Panc1 (cell line): ENCODE data around the gene FAM163A. TPM values are rescaled to one million over a fixed set of nuclear protein-coding genes. Genes with fewer than 3 reads are reported as not detected.

Experiments used
- ATAC-seq: fragments of 200-7000 bp; cut with Tn5 transposase; 2 replicates; pipeline ENCODE4 v1.9.1; 2020; ENCODE audit warnings: mild to moderate bottlenecking, moderate library complexity
- BruUV-seq: library from RNA; stranded (reverse); fragments of 400-500 nt; replicated peaks from 2 replicates; lab custom pipeline; 2021; lab: Mats Ljungman, UMichigan
- CTCF ChIA-PET: fragments of 300-600 bp; sonication (Branson Sonifier 250); formaldehyde crosslinking; loops from one replicate; lab custom pipeline; 2022; ENCODE audit warnings: antibody characterized with exemption; lab: Charles Lee
- POLR2A ChIA-PET: fragments of 300-600 bp; sonication (Branson Sonifier 250); formaldehyde crosslinking; loops from one replicate; lab custom pipeline; 2022; ENCODE audit warnings: antibody characterized with exemption; lab: Charles Lee
- DNase-seq: peaks from one replicate; pipeline ENCODE4 v3.0.0-alpha.2; 2010; ENCODE audit warnings: low read depth, low spot score
- H3K27ac ChIP-seq: 2 replicates; pipeline ENCODE4 v1.5.1; 2011; ENCODE audit warnings: mild to moderate bottlenecking, low read length, inconsistent platforms
- H3K27me3 ChIP-seq: fragments of 200-500 bp; sonication (Bioruptor generic); 2 replicates; pipeline ENCODE4 v1.6.0; 2014; ENCODE audit warnings: low read length, inconsistent platforms; ENCODE audit not compliant: control insufficient read depth, insufficient read depth
- H3K36me3 ChIP-seq: fragments of 200-500 bp; sonication (Bioruptor generic); 2 replicates; pipeline ENCODE4 v1.5.1; 2014; ENCODE audit warnings: inconsistent platforms, mild to moderate bottlenecking, low read length, moderate library complexity; ENCODE audit not compliant: control insufficient read depth, insufficient read depth
- H3K4me1 ChIP-seq: 2 replicates; pipeline ENCODE4 v1.5.1; 2011; ENCODE audit warnings: inconsistent platforms, mild to moderate bottlenecking, low read length, moderate library complexity; ENCODE audit not compliant: control insufficient read depth, insufficient read depth
- H3K4me3 ChIP-seq, 2 experiments: 2 replicates each; pipeline ENCODE4 v1.5.1; 2011 to 2012; ENCODE audit warnings: low read depth in 2 of 2, low read length in 2 of 2, mild to moderate bottlenecking in 2 of 2, inconsistent platforms in 1 of 2, moderate library complexity in 1 of 2
- H3K9me3 ChIP-seq: fragments of 200-500 bp; sonication (Bioruptor generic); 2 replicates; pipeline ENCODE4 v1.5.1; 2014; ENCODE audit warnings: low read depth, mild to moderate bottlenecking, inconsistent platforms, low read length, moderate library complexity; ENCODE audit not compliant: control insufficient read depth, insufficient read depth
- POLR2AphosphoS5 ChIP-seq: IDR thresholded peaks from 2 replicates; pipeline ENCODE4 v1.6.1; 2012; ENCODE audit warnings: mild to moderate bottlenecking, low read depth, low read length, moderate library complexity
- SIN3A ChIP-seq: IDR thresholded peaks from 2 replicates; pipeline ENCODE4 v1.6.1; 2012; ENCODE audit warnings: low read depth, mild to moderate bottlenecking, low read length, moderate library complexity, borderline replicate concordance; ENCODE audit not compliant: insufficient read depth
- TCF7L2 ChIP-seq: IDR thresholded peaks from 2 replicates; pipeline ENCODE4 v1.6.1; 2011; ENCODE audit warnings: mild to moderate bottlenecking, low read depth, low read length, inconsistent platforms
- in situ Hi-C: cut with HindIII; loops from 2 replicates; pipeline ENCODE4 v1.10.0; 2016; ENCODE audit warnings: low sequenced_read_pairs, low pct_unique_long_range_greater_than_20kb
- intact Hi-C: fragments of 100-400 bp; cut with micrococcal nuclease; formaldehyde crosslinking; loops from one replicate; pipeline ENCODE4 v1.10.0; 2022; ENCODE audit not compliant: unreplicated experiment
- total RNA-seq: library from RNA; stranded (reverse); gene quantifications from one replicate; pipeline ENCODE4 v1.2.1, GENCODE V29; 2021; ENCODE audit not compliant: unreplicated experiment
- TF ChIP-seq, protein P1 (sequence below), 2 experiments: IDR thresholded peaks; 2 replicates each; pipeline ENCODE4 v1.6.1; 2011 to 2012; ENCODE audit warnings: low read depth in 2 of 2, control low read depth in 1 of 2, low read length in 1 of 2, mild to moderate bottlenecking in 1 of 2, moderate library complexity in 1 of 2; ENCODE audit not compliant: insufficient read depth in 1 of 2
- TF ChIP-seq, protein P2 (sequence below): fragments of 450-650 bp; IDR thresholded peaks from 2 replicates; pipeline ENCODE4 v1.5.1; 2017; ENCODE audit warnings: mild to moderate bottlenecking

Gene FAM163A
- total RNA-seq, 1 experiment from 2014 or later, result not detected

DNA sequence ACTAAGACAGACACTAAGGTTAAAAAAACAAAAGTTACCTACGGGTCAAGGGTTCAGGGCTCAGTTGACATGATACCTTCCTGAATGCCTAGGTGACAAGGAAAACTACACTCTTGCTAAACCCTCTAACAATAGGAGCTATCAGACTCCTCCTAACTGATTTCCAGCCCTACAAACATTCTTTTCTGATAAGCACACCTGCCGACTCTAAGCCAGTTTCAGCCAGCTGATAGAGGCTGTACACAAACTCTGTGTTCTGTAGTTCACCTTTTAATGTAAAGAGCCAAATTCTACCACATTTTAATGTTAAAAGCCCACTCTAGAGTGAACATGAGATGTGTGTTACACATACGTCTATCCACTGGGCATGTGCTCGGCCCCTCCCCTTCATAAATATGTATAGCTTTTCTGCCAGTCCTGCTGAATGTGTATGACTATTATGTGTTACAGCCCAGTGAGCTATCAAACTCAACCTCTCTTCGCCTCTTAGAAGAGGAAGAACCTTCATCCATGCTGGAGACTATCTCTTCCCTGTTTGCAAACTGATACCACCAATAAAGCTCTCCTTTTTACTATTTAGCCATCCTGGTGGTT lies 40.0 kb upstream of the FAM163A start:
- POLR2A ChIA-PET, result no interaction called here
- ATAC-seq (no peak), DNase-seq (no peak)
- H3K4me3 ChIP-seq, result no peak overlapping the region
- intact Hi-C loops (no loop called here), in situ Hi-C loops (no loop called here)
- CTCF ChIA-PET, result interaction anchor here (1.0 to 2.1 kb wide), 2 partner anchors 107 to 112 kb away, joined by 4 to 10 read pairs; no protein-coding TSS in a partner anchor
- no peak overlapping the region for H3K27ac ChIP-seq
- BruUV-seq, result no TSS peak
- no peaks in the 10 kb centered on the region; the same call in 1 of the 2 replicates for H3K36me3 ChIP-seq
- H3K9me3 ChIP-seq, result no peaks in the 10 kb centered on the region
- TF ChIP-seq POLR2AphosphoS5, result no peak
- TF ChIP-seq, protein P1, sequence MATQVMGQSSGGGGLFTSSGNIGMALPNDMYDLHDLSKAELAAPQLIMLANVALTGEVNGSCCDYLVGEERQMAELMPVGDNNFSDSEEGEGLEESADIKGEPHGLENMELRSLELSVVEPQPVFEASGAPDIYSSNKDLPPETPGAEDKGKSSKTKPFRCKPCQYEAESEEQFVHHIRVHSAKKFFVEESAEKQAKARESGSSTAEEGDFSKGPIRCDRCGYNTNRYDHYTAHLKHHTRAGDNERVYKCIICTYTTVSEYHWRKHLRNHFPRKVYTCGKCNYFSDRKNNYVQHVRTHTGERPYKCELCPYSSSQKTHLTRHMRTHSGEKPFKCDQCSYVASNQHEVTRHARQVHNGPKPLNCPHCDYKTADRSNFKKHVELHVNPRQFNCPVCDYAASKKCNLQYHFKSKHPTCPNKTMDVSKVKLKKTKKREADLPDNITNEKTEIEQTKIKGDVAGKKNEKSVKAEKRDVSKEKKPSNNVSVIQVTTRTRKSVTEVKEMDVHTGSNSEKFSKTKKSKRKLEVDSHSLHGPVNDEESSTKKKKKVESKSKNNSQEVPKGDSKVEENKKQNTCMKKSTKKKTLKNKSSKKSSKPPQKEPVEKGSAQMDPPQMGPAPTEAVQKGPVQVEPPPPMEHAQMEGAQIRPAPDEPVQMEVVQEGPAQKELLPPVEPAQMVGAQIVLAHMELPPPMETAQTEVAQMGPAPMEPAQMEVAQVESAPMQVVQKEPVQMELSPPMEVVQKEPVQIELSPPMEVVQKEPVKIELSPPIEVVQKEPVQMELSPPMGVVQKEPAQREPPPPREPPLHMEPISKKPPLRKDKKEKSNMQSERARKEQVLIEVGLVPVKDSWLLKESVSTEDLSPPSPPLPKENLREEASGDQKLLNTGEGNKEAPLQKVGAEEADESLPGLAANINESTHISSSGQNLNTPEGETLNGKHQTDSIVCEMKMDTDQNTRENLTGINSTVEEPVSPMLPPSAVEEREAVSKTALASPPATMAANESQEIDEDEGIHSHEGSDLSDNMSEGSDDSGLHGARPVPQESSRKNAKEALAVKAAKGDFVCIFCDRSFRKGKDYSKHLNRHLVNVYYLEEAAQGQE (IDR thresholded peaks at IDR 0.05; ENCODE audit: insufficient read depth in 1 of 2, low read depth in 2 of 2, low read length in 1 of 2), result no peak
- no peak for TF ChIP-seq TCF7L2
- TF ChIP-seq, protein P2, sequence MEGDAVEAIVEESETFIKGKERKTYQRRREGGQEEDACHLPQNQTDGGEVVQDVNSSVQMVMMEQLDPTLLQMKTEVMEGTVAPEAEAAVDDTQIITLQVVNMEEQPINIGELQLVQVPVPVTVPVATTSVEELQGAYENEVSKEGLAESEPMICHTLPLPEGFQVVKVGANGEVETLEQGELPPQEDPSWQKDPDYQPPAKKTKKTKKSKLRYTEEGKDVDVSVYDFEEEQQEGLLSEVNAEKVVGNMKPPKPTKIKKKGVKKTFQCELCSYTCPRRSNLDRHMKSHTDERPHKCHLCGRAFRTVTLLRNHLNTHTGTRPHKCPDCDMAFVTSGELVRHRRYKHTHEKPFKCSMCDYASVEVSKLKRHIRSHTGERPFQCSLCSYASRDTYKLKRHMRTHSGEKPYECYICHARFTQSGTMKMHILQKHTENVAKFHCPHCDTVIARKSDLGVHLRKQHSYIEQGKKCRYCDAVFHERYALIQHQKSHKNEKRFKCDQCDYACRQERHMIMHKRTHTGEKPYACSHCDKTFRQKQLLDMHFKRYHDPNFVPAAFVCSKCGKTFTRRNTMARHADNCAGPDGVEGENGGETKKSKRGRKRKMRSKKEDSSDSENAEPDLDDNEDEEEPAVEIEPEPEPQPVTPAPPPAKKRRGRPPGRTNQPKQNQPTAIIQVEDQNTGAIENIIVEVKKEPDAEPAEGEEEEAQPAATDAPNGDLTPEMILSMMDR, result no peak
- no peak for TF ChIP-seq SIN3A
- no peaks in the 10 kb centered on the region for H3K4me1 ChIP-seq
- peaks cover 9% of the 10 kb centered on the region; the same call in 1 of the 2 replicates for H3K27me3 ChIP-seq

- no TSS peak for BruUV-seq
- CTCF ChIA-PET, result interaction anchor here (0.7 to 4.5 kb wide), 11 partner anchors 24 to 473 kb away, joined by 3 to 76 read pairs (median 4); no protein-coding TSS in a partner anchor
- no peak for ATAC-seq
Measured at GRCh38 chr1:179706339-179706941, 36.7 kb upstream of the FAM163A start.

More at GRCh38 chr1:179706339-179706941, 36.7 kb upstream of the FAM163A start:
- Histone ChIP-seq H3K9me3 (no peaks in the 10 kb centered on the region), H3K27ac (no peak overlapping the region), H3K27me3 (peaks cover 9% of the 10 kb centered on the region; the same call in 1 of the 2 replicates), H3K4me3 (no peak overlapping the region), H3K4me1 (no peaks in the 10 kb centered on the region), H3K36me3 (no peaks in the 10 kb centered on the region)
- POLR2A ChIA-PET, result interaction anchor here (1.1 kb wide), 1 partner anchor 108 kb away, joined by 3 read pairs; no protein-coding TSS in a partner anchor
- DNase-seq, result no peak
- intact Hi-C loops, result loop anchor here (1.0 kb wide), 2 partner anchors 103 to 108 kb away; no protein-coding TSS in a partner anchor
- in situ Hi-C loops, result no loop called here
- TF ChIP-seq, protein P2, result peak; percentile 84
- no peak for TF ChIP-seq TCF7L2
